ENCODE measurements around the gene PLPPR1. TPM values are rescaled to one million over a fixed set of nuclear protein-coding genes. Genes with fewer than 3 reads are reported as not detected.

Gene PLPPR1
- total RNA-seq, 2 experiments from 2014 or later: not detected

DNA sequence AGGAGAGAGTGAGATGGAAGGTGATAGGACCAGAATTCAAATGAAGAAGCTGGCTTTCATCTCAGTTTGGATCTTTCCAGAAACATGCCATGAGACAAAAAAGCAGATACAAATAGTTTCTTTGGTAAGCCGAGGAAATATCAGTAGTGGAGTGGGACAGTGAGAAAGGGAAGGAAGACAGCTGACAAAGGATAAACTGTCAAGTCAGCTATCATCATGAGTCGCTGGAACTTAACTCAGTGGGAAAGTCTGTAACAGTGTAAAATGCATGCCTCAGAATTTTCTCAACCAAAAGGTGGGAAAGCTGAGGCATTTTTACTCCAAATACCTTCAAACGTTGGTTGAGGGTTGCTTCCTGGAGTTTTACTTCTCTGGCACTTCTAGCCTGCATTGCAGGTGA lies 129.8 kb downstream of the PLPPR1 start:
- Mint-ChIP-seq H3K4me1 (no peaks in the 10 kb centered on the region), H3K4me3 (no peak overlapping the region), H3K36me3 (no peaks in the 10 kb centered on the region), H3K27ac (no peak overlapping the region), H3K9me3 (ENCODE audit: low read depth) (no peaks in the 10 kb centered on the region), H3K27me3 (no peaks in the 10 kb centered on the region)
- no peak for DNase-seq
- ATAC-seq: no peak
- CTCF ChIA-PET: no interaction called here

DNA sequence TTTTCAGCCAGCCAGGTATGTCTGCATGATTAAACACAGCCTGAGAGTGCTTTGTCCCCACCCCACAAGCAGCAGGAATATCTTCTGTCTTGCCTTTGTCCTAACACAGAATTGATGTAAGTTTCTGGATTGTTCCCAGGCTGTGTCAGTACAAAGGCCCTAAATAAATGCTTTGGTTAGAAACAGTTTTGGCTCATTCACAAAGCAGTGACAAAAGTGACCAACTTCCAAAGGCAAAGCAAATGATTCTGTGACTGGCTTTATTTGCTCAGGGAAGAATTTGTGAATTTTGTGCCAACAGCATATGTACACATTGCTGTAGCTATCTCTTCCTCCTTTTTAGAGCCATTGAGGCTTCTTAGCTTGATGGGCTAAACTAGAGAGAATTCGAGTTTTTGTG lies 133.7 kb downstream of the PLPPR1 start:
- CTCF ChIA-PET: no interaction called here
- no peak overlapping the region for H3K27ac Mint-ChIP-seq
- no peaks in the 10 kb centered on the region for H3K4me1 Mint-ChIP-seq
- H3K9me3 Mint-ChIP-seq (ENCODE audit: low read depth): no peaks in the 10 kb centered on the region
- ATAC-seq (no peak), DNase-seq (no peak)
- no peaks in the 10 kb centered on the region for H3K36me3 Mint-ChIP-seq
- no peak overlapping the region for H3K4me3 Mint-ChIP-seq
- H3K27me3 Mint-ChIP-seq: no peaks in the 10 kb centered on the region

DNA sequence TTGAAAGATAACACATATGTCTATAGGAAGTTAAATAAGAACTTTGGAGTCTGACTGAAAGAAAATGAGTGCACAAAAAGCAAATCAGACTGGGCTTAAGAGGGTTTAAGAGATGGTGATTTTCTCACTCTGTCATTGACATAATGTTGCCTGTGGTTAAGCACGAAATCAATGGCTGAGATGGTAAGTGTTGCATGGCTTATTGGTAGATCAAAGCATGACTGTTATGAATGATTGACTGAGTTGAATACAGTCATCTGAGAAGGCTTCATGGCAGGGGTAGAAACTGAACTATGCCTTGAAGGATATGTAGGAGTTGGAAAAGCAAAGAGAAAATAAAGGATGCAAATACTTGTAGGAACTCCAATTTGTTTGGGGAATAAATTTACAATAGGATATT lies 136.6 kb downstream of the PLPPR1 start:
- no peak for ATAC-seq
- CTCF ChIA-PET: interaction anchor here (1.0 kb wide), 1 partner anchor 149 kb away, joined by 3 read pairs; no protein-coding TSS in a partner anchor
- no peak overlapping the region for H3K4me3 Mint-ChIP-seq
- no peaks in the 10 kb centered on the region for H3K27me3 Mint-ChIP-seq
- no peaks in the 10 kb centered on the region for H3K4me1 Mint-ChIP-seq
- no peaks in the 10 kb centered on the region for H3K36me3 Mint-ChIP-seq
- no peaks in the 10 kb centered on the region for H3K9me3 Mint-ChIP-seq (ENCODE audit: low read depth)
- no peak for DNase-seq
- no peak overlapping the region for H3K27ac Mint-ChIP-seq

DNA sequence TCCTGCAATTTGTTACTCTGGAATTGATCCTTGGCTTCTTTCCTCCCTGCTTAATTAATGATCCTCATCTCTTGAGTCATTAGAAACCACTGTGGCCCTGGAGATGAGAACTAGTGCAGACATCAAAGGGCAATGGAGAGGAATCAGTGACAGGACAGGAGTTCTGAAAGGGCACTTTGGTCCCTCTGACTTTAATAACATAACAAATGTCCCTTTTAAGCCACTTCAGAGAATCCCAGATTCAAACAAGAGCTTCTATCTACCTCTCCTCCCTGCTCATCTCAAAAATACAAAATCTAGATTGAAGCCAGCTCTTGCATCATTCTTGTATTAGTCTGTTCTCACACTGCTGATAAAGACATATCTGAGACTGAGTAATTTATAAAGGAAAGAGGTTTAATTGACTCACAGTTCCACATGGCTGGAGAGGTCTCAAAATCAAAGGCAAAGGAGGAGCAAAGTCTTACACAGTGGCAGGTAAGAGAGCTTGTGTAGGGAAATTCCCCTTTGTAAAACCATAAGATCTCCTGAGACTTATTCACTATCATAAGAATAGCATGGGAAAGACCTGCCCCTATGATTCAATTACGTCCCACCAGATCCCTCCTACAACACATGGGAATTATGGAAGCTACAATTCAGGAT lies 139.1 kb downstream of the PLPPR1 start:
- no peaks in the 10 kb centered on the region for H3K9me3 Mint-ChIP-seq (ENCODE audit: low read depth)
- no peak overlapping the region for H3K4me3 Mint-ChIP-seq
- CTCF ChIA-PET: no interaction called here
- H3K36me3 Mint-ChIP-seq: no peaks in the 10 kb centered on the region
- H3K27ac Mint-ChIP-seq: no peak overlapping the region
- H3K27me3 Mint-ChIP-seq: no peaks in the 10 kb centered on the region
- no peaks in the 10 kb centered on the region for H3K4me1 Mint-ChIP-seq
- DNase-seq (no peak), ATAC-seq (no peak)

DNA sequence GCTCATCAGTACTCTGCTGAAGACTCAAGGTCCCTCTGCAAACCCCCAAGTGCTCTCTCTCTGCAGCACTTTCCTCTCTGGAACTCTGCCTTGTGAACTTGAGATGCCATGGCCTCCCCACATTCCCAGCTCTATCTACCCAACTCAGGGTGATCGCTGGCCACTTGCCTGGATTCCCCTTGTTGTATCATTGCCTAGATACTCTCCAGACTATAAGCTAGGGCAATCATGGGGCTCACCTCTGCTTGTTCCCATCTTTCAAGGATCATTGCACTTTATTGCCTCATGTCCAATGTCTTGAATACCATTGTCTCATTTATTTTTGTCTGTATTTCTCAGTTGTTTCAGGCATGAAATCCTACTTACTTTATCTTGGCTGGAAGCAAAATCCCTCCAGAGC lies 144.1 kb downstream of the PLPPR1 start:
- H3K9me3 Mint-ChIP-seq (ENCODE audit: low read depth): peaks cover 2% of the 10 kb centered on the region
- H3K4me3 Mint-ChIP-seq: no peak overlapping the region
- H3K27me3 Mint-ChIP-seq: no peaks in the 10 kb centered on the region
- CTCF ChIA-PET: no interaction called here
- no peak for DNase-seq
- H3K4me1 Mint-ChIP-seq: no peaks in the 10 kb centered on the region
- H3K27ac Mint-ChIP-seq: no peak overlapping the region
- ATAC-seq: no peak
- H3K36me3 Mint-ChIP-seq: no peaks in the 10 kb centered on the region

DNA sequence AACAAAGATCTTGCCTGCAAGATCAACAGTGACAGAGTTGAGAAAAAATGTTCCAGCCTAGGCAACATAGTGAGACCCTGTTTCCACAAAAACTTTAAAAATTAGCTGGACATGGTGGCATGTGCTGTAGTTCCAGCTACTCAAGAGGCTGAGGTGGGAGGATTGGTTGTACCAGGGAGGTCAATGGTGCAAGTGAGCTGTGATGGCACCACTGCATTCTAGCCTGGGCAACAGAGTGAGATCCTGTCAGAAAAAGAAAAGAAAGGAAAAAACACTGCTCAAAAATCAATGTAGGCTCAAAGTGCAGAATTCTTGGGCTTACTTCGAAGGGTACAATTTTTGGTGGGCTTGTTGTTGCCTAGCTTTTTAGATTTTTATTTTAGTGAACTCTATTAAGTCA lies 145.4 kb downstream of the PLPPR1 start:
- Mint-ChIP-seq H3K27me3 (no peaks in the 10 kb centered on the region), H3K27ac (no peak overlapping the region), H3K4me1 (no peaks in the 10 kb centered on the region), H3K36me3 (no peaks in the 10 kb centered on the region), H3K9me3 (ENCODE audit: low read depth) (peaks cover 2% of the 10 kb centered on the region), H3K4me3 (no peak overlapping the region)
- no peak for ATAC-seq
- CTCF ChIA-PET: no interaction called here
- DNase-seq: no peak

DNA sequence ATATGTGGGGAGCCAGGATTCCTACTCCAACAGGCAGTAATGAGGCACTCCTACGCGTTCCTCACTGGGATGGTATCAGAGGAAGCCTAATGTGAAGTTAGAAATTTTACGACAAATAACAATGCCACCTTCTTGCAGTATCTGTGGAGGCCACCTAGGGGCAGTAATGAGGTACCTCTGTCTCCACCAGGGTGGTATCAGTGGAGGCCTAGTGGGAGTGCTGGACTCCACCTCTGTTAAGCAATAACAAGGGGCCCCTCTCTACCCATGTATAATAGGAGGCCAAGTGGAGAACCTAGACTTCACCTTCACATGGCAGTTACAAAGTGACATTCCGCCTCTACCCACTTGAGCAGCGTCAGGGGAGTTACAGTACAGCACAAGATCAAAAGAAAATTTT lies 147.9 kb downstream of the PLPPR1 start:
- Mint-ChIP-seq H3K4me3 (no peak overlapping the region), H3K27ac (no peak overlapping the region), H3K4me1 (no peaks in the 10 kb centered on the region), H3K36me3 (no peaks in the 10 kb centered on the region), H3K9me3 (ENCODE audit: low read depth) (peaks cover 2% of the 10 kb centered on the region), H3K27me3 (no peaks in the 10 kb centered on the region)
- ATAC-seq (no peak), DNase-seq (no peak)
- CTCF ChIA-PET: no interaction called here

DNA sequence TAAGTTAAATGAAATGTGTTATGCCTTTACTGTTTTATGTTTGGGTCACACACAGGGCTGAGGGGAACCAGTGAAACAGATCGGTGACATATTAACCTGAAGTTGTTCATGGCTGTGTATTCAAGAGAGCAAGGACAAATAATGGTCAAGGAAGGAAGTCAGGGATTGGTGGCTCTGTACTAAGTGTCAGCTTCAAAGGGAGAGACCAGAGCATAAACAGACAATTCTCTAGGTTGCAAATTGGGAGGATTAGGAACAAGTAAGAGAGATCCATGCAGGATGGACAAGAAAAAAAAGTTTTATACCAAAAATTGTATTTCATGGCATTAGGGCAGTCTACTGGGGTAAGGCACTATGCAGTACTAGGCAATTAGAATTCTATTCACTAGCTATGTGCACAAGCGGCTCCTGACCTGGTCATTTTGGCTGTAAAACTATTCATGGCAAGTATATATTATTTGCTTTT lies 156.3 kb downstream of the PLPPR1 start:
- H3K27me3 Mint-ChIP-seq: no peaks in the 10 kb centered on the region

DNA sequence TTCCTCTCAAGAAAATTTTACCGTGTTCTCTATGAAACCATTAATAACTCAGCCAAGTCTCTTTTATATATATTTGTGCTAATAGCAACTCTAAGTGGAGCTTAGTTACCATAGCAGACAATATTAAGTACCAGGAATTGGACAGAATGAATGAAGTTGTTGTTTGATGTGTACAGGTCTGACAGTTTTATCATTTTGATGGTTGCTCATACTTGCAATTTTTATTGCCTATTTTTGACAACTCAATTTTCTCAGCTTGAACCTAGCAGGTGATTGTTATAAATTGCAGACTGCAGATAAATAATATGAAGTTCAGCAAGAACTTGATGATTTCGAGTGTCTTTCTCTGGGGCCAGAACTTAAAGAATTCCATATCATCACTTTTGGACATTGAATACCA lies 163.2 kb downstream of the PLPPR1 start:
- no peak for ATAC-seq

More for the DNA sequence above, 156.3 kb downstream of the PLPPR1 start:
- H3K4me3 Mint-ChIP-seq: no peak overlapping the region
- H3K9me3 Mint-ChIP-seq (ENCODE audit: low read depth): no peaks in the 10 kb centered on the region
- DNase-seq: no peak
- no peak for ATAC-seq
- CTCF ChIA-PET: no interaction called here
- no peaks in the 10 kb centered on the region for H3K4me1 Mint-ChIP-seq
- H3K27ac Mint-ChIP-seq: no peak overlapping the region
- H3K36me3 Mint-ChIP-seq: no peaks in the 10 kb centered on the region

DNA sequence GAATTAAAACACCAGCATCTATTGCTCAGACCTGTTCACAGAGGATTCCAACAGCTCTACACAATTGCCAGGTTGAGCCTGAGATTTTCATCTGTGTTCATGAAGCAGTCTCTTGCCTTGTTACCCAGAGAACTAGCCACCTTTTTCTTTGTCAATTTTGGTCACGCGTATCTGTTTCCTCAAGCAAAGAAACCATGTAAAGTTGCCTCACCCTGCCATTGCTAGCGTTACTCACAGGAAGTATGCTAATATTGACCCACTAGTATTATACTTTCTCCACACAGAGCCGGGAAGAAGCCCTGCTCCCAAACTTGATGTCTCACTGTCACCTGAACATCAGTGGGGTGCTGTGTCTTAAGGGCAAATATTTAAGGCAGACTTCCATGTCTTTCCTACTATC lies 168.5 kb downstream of the PLPPR1 start:
- Mint-ChIP-seq H3K36me3 (no peaks in the 10 kb centered on the region), H3K4me1 (no peaks in the 10 kb centered on the region), H3K4me3 (no peak overlapping the region), H3K9me3 (ENCODE audit: low read depth) (no peaks in the 10 kb centered on the region), H3K27ac (no peak overlapping the region), H3K27me3 (no peaks in the 10 kb centered on the region)
- CTCF ChIA-PET: no interaction called here
- DNase-seq (no peak), ATAC-seq (no peak)

More for the DNA sequence above, 163.2 kb downstream of the PLPPR1 start:
- Mint-ChIP-seq H3K9me3 (ENCODE audit: low read depth) (no peaks in the 10 kb centered on the region), H3K36me3 (no peaks in the 10 kb centered on the region), H3K4me3 (no peak overlapping the region), H3K4me1 (no peaks in the 10 kb centered on the region), H3K27me3 (no peaks in the 10 kb centered on the region), H3K27ac (no peak overlapping the region)
- DNase-seq: no peak
- CTCF ChIA-PET: no interaction called here

DNA sequence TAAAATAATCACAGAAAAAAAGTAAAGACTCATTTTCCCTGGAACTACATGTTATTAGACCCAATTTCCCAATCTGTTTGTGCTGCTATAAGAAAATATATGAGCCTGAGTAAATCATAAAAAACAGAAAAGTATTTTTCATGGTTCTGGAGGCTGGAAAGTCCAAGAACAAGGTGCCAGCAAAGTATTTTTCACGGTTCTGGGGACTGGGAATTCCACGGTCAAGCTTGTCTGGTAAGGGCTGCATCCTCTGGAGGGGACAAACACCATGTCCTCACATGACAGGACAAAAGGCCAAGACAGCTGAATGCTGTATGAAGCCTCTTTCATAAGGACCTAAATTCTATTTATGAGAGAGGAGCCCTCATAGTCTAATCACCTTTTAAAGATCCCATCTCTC lies 172.3 kb downstream of the PLPPR1 start:
- no peak for ATAC-seq
- no peaks in the 10 kb centered on the region for H3K36me3 Mint-ChIP-seq
- H3K4me3 Mint-ChIP-seq: no peak overlapping the region
- CTCF ChIA-PET: no interaction called here
- H3K9me3 Mint-ChIP-seq (ENCODE audit: low read depth): no peaks in the 10 kb centered on the region
- no peaks in the 10 kb centered on the region for H3K4me1 Mint-ChIP-seq
- H3K27me3 Mint-ChIP-seq: no peaks in the 10 kb centered on the region
- no peak overlapping the region for H3K27ac Mint-ChIP-seq
- no peak for DNase-seq

DNA sequence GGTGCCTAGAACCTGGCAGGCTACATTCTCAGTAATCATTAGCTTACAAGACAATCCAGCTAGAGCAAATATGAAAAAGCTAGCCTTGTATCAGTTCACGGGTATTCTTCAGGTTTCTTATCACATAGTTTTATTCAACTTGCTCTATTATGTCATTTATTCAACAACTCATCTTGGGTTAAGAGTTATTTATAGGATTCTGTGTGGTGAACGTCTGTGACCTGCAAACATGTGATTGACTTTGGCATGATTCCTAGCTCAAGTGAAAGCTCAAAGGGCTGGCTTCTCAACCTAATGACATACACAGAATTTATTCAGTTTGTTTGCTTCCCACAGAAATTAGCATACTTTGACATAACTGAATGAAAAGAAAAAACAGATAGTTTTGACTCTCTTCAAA lies 173.1 kb downstream of the PLPPR1 start:
- Mint-ChIP-seq H3K9me3 (ENCODE audit: low read depth) (no peaks in the 10 kb centered on the region), H3K4me1 (no peaks in the 10 kb centered on the region), H3K4me3 (no peak overlapping the region), H3K27me3 (no peaks in the 10 kb centered on the region), H3K27ac (no peak overlapping the region), H3K36me3 (no peaks in the 10 kb centered on the region)
- DNase-seq: no peak
- CTCF ChIA-PET: no interaction called here
- no peak for ATAC-seq

DNA sequence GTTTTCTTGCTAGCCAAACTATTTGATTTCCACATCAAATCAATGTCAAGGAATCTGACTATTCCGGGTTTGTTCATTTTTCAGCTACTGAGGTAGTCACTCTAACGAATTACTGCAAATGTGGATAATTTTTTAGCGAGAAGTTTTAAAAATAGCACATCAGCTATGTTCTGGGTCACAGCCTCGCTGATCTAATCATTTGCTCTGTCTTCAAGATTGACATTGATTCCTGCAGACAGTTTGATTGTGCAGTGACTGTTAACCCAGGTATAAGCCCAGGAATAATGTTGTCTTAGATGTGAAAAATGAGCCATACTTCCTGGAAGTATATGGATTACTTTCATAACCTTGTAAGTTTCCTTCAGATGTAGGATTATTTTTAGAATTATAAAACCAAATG lies 181.1 kb downstream of the PLPPR1 start:
- no peaks in the 10 kb centered on the region for H3K36me3 Mint-ChIP-seq
- H3K27me3 Mint-ChIP-seq: no peaks in the 10 kb centered on the region
- no peak overlapping the region for H3K4me3 Mint-ChIP-seq
- DNase-seq (no peak), ATAC-seq (no peak)
- CTCF ChIA-PET: no interaction called here
- H3K4me1 Mint-ChIP-seq: no peaks in the 10 kb centered on the region
- H3K9me3 Mint-ChIP-seq (ENCODE audit: low read depth): no peaks in the 10 kb centered on the region
- no peak overlapping the region for H3K27ac Mint-ChIP-seq

DNA sequence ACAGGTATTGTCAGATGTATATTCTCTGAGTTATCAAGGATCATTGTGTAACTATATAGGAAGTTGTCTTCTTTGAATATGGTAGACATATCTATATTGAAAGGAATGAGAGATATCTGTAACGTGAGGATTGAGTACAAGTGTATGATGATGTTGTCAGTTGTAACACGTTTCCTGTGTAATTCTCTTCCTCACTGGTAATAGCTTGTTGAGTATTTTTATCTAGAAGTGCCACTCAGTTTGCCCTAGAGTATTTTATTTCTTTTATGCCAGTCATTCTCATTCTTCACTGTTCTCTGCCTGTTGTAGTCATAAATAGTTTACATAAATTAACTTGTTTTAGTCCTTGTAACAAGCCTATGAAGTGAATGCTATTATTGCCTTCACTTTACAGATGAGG lies 184.1 kb downstream of the PLPPR1 start:
- H3K4me3 Mint-ChIP-seq: no peak overlapping the region
- no peaks in the 10 kb centered on the region for H3K36me3 Mint-ChIP-seq
- CTCF ChIA-PET: no interaction called here
- DNase-seq (no peak), ATAC-seq (no peak)
- no peaks in the 10 kb centered on the region for H3K9me3 Mint-ChIP-seq (ENCODE audit: low read depth)
- no peaks in the 10 kb centered on the region for H3K4me1 Mint-ChIP-seq
- no peaks in the 10 kb centered on the region for H3K27me3 Mint-ChIP-seq
- H3K27ac Mint-ChIP-seq: no peak overlapping the region

DNA sequence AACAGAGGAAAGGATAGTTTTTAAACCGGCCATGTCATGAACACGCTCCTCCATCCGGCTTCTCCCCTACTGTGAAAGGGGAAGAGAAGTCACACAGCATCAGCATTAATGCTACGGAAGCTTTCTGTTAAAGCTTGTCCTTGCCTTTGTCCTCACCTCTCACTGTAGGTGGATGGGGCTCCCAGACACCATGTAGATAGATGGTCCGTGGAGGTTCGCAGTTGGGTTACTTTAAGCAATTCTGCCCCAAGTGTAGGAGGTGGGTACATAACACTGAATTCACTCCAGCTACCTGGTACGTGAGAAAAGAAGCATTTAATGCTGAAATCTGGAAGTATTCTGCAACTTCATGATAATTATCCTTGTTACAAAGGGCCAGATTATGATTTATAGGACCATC lies 190.5 kb downstream of the PLPPR1 start:
- CTCF ChIA-PET: no interaction called here
- DNase-seq (no peak), ATAC-seq (no peak)
- no peak overlapping the region for H3K27ac Mint-ChIP-seq
- no peaks in the 10 kb centered on the region for H3K9me3 Mint-ChIP-seq (ENCODE audit: low read depth)
- H3K4me3 Mint-ChIP-seq: no peak overlapping the region
- no peaks in the 10 kb centered on the region for H3K27me3 Mint-ChIP-seq
- no peaks in the 10 kb centered on the region for H3K36me3 Mint-ChIP-seq
- no peaks in the 10 kb centered on the region for H3K4me1 Mint-ChIP-seq
